Heart right ventricle (tissue), 16 donors: ENCODE results near the gene ALLC. TPM values are rescaled to one million over a fixed set of nuclear protein-coding genes. Genes with fewer than 3 reads are reported as not detected.

Experiments
- ATAC-seq, 8 donors: fragments of 200-7000 bp; cut with Tn5 transposase; one replicate each; pipeline ENCODE4 v1.9.1; 2020; ENCODE audit warnings: mild to moderate bottlenecking in 8 of 8, moderate library complexity in 8 of 8, moderate number of reproducible peaks in 1 of 8
- DNase-seq, 2 donors: peaks; one replicate each; pipeline ENCODE4 v3.0.0-alpha.2; 2020
- H3K27ac ChIP-seq, 10 donors: fragments of 200-600 bp; sonication (generic) in 2 of 10; one replicate each; pipeline versions ENCODE4 v1.5.0 to v1.8.0; 2020 to 2022; ENCODE audit warnings: mild to moderate bottlenecking in 3 of 10
- H3K27me3 ChIP-seq, 7 donors: fragments of 200-600 bp; one replicate each; pipeline ENCODE4 v1.8.0; 2021 to 2022; ENCODE audit warnings: mild to moderate bottlenecking in 2 of 7
- H3K36me3 ChIP-seq, 9 donors: fragments of 200-600 bp; sonication (generic) in 1 of 9; one replicate each; pipeline versions ENCODE4 v1.5.0 to v1.8.0; 2020 to 2022; ENCODE audit warnings: mild to moderate bottlenecking in 2 of 9
- H3K4me1 ChIP-seq, 9 donors: fragments of 200-600 bp; sonication (generic) in 1 of 9; one replicate each; pipeline versions ENCODE4 v1.5.0 to v1.8.0; 2020 to 2022; ENCODE audit warnings: mild to moderate bottlenecking in 4 of 9
- H3K4me3 ChIP-seq, 10 donors: fragments of 200-600 bp; sonication (generic) in 2 of 10; one replicate each; pipeline versions ENCODE4 v1.5.0 to v1.8.0; 2020 to 2022; ENCODE audit warnings: mild to moderate bottlenecking in 7 of 10, moderate library complexity in 2 of 10
- H3K9me3 ChIP-seq, 11 donors: fragments of 200-600 bp in 10 of 11; sonication (generic) in 2 of 11; one replicate each; pipeline versions ENCODE4 v1.5.0 to v1.8.0; 2013 to 2022; ENCODE audit warnings: mild to moderate bottlenecking in 2 of 11, control low read depth in 1 of 11, moderate library complexity in 1 of 11
- CTCF ChIP-seq, 9 donors: fragments of 200-600 bp; sonication (generic) in 2 of 9; IDR thresholded peaks; one replicate each; pipeline versions ENCODE4 v1.5.0 to v1.8.0; 2021 to 2022; ENCODE audit warnings: antibody characterized with exemption in 9 of 9, mild to moderate bottlenecking in 5 of 9, moderate library complexity in 1 of 9
- WGBS, 2 donors: extraction: QIAGEN DNeasy Blood & Tissue Kit; methylation state at CpG; one replicate each; pipeline ENCODE4 v1.1.7; 2013; ENCODE audit warnings: inconsistent platforms in 1 of 2; 5-methylcytosine and 5-hydroxymethylcytosine counted together
- intact Hi-C, 10 donors: fragments of 100-400 bp; cut with DNase I; formaldehyde crosslinking; loops; one replicate each; pipeline versions ENCODE4 v1.11.1 to v1.14.2; 2022
- polyA plus RNA-seq, 2 donors: library from polyadenylated mRNA; stranded (reverse); fragments of 200-250 nt; gene quantifications; one replicate each; pipeline ENCODE4 v1.2.3, GENCODE V29; 2013
- total RNA-seq, 10 donors: library from RNA; stranded (reverse); fragmentation: NEBNext Ultra II Directional in 3 of 10; extraction: Animal tissue kit (Norgen Biotek cat#: 25700) in 3 of 10; gene quantifications; one replicate each; pipeline versions ENCODE4 v1.2.1 to v1.2.4, GENCODE V29; 2021 to 2023
- donor health status: Arrhythmogenic right ventricular cardiomyopathy.
- donor health status: ischemic (EF 13 %, LVEDD 7.1; RV severe dilation, severe dysfunction).
- donor health status: healthy with polysubstance abuse.
- donor health status: DM: no; HTN: yes; CAD: no.
- donor health status: DM: no; HTN: no; CAD: no.
- donor health status: ischemic (EF 25% LVEDD 6.9; RV normal size, moderate dysfunction).
- donor health status: ischemic (EF 25% LVEDD 5.7; RV mildly dilated, moderate dysfunction).
- donor health status: healthy.
- donor health status: DM: yes; HTN: yes; CAD: no.
- donor health status: Ischemic cardiomyopathy.
- donor health status: ischemic (EF 35%, LVEDD 5.7; RV mildly dilated, moderate dysfunction).
- donor health status: nonischemic (EF 11% LVEDD 7.7; RV severe dilation, severe dysfunction).
- donor health status: DM: yes; HTN: yes; CAD: no.
- donor health status: PGD.
- donor health status: ischemic (EF 29% LVEDD 5.4; RV normal size, mild dysfunction).
- donor health status: nonischemic (EF 23%, LVEDD 6.1; RV moderate dilation, normal function).

ALLC gene
- total and polyA plus RNA-seq, 12 donors: 0.59 TPM; not detected in 11

GRCh38 chr2:3664118-3664517 is 6.1 kb downstream of the ALLC start:
- TF ChIP-seq CTCF (IDR thresholded peaks at IDR 0.05): no peak
- Histone ChIP-seq H3K4me1 (peaks cover 0 to 12% (median 8%) of the 10 kb centered on the region in 9 donors), H3K9me3 (no peaks in the 10 kb centered on the region), H3K4me3 (no peak overlapping the region), H3K27me3 (peaks cover 0 to 10% (median 0%) of the 10 kb centered on the region in 7 donors), H3K27ac (no peak overlapping the region), H3K36me3 (no peaks in the 10 kb centered on the region)
- ATAC-seq: no peak
- intact Hi-C loops: no loop called here
- DNase-seq: no peak
- 50 to 78% methylated on average over 3 of the region's 3 CpGs for WGBS, 2 donors

- Histone ChIP-seq H3K27ac (no peak overlapping the region), H3K4me1 (peaks cover 0 to 4% (median 0%) of the 10 kb centered on the region in 9 donors), H3K4me3 (no peak overlapping the region), H3K36me3 (no peaks in the 10 kb centered on the region), H3K27me3 (peaks cover 0 to 10% (median 0%) of the 10 kb centered on the region in 7 donors), H3K9me3 (no peaks in the 10 kb centered on the region)
- DNase-seq: no peak
- no peak for TF ChIP-seq CTCF (IDR thresholded peaks at IDR 0.05)
- 85 to 91% methylated on average over 8 of the region's 8 CpGs for whole genome bisulfite sequencing, 2 donors
- intact Hi-C loops: no loop called here
- ATAC-seq: no peak
Measured at GRCh38 chr2:3664925-3665324, 6.9 kb downstream of the ALLC start.

GRCh38 chr2:3665886-3666612 is 8.0 kb downstream of the ALLC start:
- ATAC-seq (no peak), DNase-seq (no peak)
- Histone ChIP-seq H3K4me1 (no peaks in the 10 kb centered on the region), H3K36me3 (no peaks in the 10 kb centered on the region), H3K27me3 (peaks cover 0 to 13% (median 0%) of the 10 kb centered on the region in 7 donors), H3K9me3 (no peaks in the 10 kb centered on the region), H3K4me3 (no peak overlapping the region), H3K27ac (no peak overlapping the region)
- 88 to 90% methylated on average over 16 of the region's 16 CpGs for WGBS, 2 donors
- no peak for TF ChIP-seq CTCF (IDR thresholded peaks at IDR 0.05)
- intact Hi-C loops: no loop called here

- Histone ChIP-seq H3K27me3 (peaks cover 0 to 13% (median 0%) of the 10 kb centered on the region in 7 donors), H3K27ac (no peak overlapping the region), H3K9me3 (no peaks in the 10 kb centered on the region), H3K4me1 (no peaks in the 10 kb centered on the region), H3K4me3 (no peak overlapping the region), H3K36me3 (no peaks in the 10 kb centered on the region)
- WGBS, 2 donors: 91 to 92% methylated on average over 18 of the region's 18 CpGs
- DNase-seq: no peak
- ATAC-seq: no peak
- TF ChIP-seq CTCF (IDR thresholded peaks at IDR 0.05): no peak
- intact Hi-C loops: no loop called here
Measured at GRCh38 chr2:3666613-3666975, 8.6 kb downstream of the ALLC start.
